HG03066 (cell line): ENCODE results near the gene NUCKS1.
"Not testable (repeated sequence)": the region's sequence is repeated elsewhere in the genome, so short reads cannot be mapped to it uniquely, and the experiment has no call there.

Experiments used
- ATAC-seq: cut with Tn5 transposase; IDR thresholded peaks from one replicate; pipeline ENCODE4 v1.9.1; 2021; ENCODE audit warnings: low read depth; ENCODE audit not compliant: unreplicated experiment

NUCKS1 gene

DNA sequence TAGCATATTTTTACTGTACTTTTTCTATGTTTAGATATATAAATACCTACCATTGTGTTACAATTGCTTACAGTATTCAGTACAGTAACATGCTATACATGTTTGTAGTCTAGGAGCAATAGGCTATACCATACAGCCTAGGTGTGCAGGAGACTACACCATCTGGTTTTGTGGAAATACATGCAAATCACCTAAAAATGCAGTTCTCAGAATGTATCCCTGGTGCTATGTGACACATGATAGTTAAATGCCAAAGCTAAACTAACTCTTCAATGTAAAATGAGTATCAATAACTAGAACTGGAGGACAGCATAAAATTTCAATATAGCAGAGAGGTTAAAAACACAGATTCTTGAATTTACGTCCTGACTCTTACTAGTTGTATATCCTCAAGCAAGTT, 14.8 kb downstream of the NUCKS1 start:
- ATAC-seq = no peak

DNA sequence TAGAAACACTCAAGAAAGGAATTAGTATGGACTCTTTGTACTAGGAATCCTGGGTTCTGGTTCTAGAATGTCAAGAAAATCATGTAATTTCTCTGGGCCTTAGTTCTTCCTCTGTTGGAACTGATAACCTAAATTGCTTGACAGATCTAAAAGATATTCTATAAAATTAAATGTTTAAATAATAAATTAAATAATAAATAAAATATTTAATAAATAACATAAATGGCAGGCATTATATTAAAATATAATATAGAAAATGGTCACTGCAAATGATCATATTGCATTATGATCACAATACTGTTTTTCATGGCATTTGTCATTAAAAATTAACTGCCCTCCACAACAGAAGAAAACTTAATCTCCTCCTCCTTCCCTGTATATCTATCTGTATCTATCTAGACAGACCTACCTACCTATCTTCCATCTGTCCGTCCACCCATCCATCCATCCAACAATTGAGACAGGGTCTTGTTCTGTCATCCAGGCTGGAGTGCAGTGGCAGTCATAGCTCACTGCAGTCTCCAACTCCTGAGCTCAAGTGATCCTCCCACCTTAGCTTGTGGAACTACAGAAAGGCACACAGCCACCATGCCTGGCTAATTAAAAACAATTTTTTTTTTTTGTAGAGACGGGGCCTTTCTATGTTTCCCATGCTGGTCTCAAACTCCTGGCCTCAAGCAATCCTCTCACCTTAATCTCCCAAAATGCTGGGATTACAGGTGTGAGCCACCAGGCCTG, 16.4 kb downstream of the NUCKS1 start:
- no peak for ATAC-seq

DNA sequence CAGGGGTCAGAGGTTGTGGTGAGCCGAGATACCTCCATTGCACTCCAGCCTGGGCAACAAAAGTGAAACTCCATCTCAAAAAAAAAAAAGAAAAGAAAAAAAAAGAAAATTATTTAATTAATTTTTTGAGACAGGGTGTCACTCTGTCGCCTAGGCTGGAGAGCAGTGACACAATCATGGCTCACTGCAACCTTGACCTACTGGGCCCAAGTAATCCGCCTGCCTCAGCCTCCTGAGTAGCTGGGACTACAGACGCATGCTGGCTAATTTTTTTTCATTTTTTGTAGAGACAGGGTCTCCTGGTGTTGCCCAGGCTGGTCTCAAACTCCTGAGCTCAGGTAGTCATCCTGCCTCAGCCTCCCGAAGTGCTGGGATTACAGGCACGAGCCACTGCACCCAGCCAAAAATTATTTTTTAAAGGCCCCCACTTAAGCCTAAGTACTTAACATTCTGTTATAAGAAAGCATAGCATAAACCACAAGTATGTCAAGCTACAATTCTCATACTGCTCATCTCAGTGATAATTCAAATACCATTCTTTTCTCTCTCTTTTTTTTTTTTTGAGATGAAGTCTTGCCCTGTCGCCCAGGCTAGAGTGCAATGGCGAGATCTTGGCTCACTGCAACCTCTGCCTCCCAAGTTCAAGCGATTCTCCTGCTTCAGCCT, 19.9 kb downstream of the NUCKS1 start:
- ATAC-seq = no peak

DNA sequence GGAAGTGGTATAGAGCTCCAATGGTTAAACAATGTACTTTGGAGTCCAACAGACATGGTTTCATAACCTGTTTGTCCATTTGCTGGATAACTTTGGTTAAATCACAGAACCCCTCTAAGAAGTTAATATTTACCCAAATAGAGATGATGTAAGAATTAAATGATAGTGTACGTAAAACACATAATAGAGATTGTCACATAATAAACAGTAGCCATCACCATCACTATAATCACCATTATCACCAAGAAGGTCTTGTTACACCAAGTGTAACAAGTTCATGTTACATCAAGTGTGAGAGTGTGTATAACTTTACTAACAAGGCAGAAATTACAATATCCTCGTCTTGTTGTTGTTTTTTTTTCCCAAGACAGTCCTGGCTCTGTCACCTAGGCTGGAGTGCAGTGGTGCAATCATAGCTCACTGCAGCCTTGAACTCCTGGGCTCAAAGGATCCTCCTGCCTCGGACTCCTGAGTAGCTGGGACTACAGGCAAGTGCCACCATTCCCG, 23.3 kb downstream of the NUCKS1 start:
- no peak for ATAC-seq

DNA sequence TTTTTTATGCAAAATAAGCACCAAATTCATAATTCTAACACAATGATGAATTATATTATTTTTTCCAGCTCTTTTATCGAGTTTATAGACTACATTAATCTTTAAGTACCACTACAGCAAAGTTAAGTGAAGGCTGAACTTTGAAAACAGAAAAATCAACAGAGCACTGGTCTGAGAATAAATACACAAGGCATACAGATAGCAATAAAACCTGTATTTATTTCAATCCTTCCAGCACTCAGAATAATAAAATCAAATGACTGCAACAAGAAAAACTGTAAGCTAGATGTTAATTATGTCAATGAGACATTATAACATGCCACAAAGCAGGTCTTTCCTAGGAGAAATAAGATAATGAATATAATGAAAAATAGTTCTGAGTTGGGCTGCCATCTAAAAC, 24.5 kb downstream of the NUCKS1 start:
- ATAC-seq = no peak

DNA sequence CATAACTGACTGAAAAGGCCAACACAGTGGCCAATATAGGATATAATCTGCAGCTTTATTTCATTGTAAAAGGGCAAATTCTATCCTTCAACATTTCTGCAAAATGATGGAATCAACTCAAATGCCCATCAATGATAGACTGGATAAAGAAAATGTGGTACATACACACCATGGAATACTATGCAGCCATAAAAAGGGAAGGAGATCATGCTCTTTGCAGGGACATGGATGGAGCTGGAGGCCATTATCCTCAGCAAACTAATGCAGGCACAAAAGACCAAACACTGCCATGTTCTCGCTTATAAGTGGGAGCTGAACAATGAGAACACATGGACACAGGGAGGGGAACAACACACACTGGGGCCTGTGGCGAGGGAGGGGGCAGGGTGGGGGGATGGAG, 29.2 kb downstream of the NUCKS1 start:
- ATAC-seq = not testable (repeated sequence)

DNA sequence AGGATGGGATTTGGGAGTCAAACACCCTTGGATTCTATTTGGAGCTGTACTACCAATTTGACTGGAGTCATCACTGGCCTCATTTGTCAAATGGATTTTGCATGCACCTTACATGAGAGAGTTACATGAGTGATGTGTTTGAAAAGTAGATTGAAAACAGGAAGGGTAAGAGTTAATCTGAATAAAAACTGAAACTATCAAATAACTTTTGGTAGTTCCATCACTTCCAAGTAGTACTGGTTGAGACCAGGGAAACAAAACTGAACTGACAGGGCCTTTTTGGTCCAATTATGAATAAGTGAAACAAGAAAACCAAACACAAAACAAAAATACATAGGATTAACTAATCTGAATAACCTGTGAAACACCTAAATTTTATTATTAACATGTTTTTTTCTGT, 30.2 kb downstream of the NUCKS1 start:
- no peak for ATAC-seq

DNA sequence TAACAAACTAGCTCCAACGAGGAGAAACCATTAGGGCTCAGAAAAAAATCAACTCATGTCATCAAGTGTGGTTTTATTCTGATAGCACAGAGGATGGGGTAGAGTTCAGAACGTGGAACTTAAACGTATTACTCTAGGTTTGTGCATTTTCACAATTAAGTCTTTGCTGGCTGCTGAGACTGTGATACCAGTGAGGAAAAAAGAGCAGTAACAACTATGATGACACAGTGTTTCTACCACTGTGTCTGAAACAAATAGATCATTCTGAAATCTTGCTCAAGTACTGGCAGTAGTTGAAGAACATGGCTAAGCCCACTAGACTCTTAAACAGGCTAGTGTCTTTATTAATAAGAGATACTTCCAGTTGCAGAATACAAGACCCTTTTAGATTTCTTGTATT, 31.0 kb downstream of the NUCKS1 start:
- no peak for ATAC-seq

DNA sequence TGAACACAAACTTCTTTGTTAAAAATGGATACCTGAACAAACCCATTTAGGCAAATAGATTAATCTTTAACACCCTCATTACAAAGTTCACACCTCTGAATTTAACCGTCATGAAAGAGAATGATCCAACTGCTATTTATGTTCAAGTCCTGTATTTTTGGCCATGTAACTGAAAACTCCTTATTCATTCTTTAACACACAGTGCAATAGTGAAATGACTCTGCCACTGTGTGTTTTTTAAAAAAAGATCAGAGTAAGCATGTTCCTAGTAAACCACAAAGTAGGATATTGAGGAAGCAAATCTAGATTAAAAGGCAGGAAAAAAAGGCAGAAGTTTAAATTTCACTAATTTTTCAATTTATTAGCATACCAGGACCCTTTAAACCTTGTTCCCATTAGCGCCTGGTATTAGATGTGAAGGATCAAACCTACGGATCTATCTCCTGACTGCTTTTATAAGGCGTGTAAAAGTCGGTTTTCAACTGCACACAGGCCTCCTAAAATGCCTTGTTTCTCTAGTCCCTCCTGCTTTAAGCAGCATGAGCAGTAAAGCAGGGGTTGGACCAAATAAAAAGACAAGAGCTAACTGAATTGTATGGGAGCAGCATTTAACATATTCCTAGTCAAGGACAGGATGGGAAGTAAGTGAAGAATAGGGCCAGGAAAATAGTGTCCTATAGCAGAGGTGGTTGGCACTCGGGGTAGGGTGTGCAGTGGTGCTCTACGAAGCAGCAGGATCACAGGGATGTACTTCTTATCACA, 33.4 kb downstream of the NUCKS1 start:
- no peak for ATAC-seq

DNA sequence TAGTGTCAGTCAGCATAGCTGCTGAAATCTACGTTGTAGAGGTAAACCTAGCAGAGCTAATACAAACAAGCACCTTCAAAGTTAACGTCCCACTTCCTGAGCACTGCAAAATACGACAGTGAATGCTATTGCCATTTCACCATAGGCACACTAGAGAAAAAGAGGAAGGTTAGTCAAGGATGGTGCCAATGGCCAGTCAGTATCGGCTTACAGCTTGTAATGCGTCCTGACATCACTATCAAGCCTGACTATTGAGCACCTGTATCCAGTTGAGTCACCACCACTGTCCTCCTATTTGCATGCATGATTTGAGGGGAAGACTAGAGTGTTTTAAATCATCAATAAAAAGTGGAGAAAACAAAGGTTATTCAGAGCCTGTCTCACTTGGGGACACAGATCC, 34.4 kb downstream of the NUCKS1 start:
- no peak for ATAC-seq

DNA sequence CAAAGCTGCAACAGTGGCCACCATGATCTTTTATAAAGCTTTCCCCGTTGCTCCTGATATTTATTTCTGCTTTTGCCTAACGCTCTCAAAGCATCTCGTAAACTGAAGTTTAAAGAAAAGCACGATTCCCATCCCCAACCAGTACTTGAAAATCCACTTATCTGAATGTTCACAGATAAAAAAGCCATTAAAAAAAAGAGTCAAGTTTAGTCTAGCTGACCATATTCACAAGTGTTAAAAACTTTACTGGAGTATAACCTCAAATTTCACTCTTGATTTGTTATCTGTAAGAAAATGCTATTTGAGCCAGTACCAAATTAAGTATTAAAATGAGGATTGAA, 35.1 kb downstream of the NUCKS1 start:
- ATAC-seq = no peak

DNA sequence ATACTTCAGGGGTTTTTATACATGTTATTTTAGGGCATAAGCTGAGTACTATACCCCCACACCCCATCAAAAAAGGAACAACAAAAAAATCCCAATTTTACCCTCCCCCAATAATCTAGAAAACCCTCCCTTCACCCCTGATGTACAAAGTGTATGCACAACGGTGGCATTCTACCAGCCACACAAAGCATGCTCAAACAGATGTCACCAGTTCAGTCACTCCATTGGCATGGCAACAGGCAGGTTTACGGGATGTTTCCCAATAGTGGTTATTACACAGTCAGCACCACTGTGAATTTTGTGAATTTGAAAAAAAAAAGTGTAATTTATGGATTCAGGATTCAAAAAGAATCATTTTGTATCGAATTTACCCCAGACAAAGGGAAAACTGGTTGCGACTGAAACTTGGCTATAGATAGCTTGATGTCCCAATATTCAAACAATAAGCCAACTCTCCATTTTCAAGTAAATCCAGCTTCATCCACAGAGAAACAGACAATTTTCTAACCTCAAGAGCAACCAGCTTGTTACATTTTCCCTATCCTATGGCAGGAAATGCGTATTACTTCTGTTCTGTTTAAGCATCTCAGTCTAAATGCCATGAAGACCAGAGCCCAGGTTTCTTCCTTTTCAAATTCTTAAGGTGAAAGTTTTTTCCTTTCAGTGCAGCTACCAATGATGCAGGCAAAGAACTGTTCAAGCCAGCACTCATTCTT, 35.6 kb downstream of the NUCKS1 start:
- ATAC-seq = no peak

DNA sequence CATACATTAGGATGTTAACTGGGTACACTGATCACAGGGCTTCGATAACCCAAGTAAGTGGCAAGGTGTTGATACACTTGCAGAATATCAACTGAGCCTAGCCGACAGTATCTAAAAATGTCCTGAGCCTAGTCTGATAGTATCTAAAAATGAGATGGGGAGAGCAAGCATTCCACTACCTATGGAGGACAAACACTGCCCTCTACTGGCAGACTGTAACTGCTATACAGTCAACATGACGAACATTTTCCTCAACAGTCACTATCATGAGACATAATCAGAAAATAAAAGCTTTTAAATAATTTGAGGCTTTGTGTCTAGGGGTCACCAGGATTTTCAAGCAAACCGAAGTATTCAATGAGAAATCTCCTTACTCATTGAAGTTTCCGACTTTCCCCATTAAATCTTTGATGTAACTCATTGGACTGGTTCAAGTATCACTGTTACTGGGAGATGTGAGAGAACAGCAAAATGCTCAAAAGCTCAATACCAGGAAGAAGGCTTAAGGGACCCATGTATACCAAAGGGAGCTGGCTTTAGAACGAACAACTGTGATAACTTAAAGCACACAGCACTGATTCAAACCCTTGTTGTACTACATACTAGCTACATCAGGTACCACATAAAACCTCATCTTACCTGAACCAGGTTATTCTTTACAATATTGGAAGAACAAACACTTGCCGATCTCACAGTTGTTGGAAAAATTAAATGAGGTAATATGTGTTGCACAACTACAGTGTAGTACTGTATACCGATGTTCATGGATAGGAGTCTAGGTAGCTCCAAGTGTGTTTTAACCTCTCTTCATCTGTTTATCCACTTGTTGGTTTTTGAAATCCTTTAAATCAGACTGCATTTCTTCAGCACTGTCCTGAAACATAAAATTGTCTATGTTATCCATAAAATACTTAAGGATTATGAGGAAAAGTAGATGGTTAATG, 38.6 kb downstream of the NUCKS1 start:
- ATAC-seq = no peak

DNA sequence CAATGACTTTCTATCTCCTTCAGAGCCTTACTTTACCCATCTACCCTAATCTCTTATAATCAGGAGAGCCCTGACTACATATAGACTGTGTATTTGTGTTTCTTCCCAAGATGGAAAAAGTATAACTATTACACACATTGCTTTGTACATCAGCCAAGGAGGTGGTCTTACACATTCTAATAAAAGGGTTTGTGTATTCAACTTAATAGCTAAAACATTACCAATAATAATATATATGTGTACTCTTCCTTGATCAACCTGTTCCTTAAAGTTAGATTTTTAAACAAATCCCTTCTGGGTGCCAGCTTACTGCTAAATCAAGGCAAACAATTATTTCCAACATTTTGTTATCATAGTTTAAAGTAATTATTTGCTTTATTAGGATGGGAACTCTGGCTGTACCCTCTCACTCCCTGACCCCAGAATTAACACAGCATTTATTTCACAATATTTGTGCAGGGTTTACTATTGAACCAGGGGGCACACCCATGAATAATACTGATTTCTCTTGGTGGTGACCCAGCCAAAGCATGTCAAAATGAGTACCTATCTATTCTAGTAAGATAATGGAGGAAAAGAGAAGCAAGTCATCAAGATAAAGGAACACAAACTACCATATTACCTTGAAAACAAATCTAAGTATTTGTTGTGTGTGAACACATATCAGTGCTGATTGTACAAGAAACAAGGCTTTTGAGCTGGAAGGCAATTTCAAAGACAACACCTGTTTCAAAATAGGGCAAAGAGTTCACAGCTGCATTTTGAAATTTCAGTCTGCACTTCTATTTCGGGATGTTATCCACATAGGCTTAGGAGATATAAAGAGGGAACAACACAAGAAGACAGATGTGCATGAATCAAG, 39.5 kb downstream of the NUCKS1 start:
- no peak for ATAC-seq

DNA sequence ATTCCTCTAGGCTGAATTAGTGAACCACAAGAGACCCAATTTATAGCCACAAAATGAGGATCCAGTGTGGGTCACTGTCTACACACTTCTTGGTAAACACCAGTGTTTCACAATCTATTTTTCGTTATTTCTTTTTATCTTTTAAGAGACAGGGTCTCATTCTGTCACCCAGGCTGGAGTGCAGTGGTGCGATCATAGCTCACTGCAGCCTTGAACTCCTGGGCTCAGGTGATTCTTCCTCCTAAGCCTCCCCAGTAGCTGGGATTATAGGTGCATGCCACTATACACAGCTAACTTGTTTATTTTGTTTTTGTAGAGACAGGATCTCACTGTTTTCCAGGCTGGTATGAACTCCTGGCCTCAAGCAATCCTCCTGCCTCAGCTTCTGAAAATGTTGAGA, 40.3 kb downstream of the NUCKS1 start:
- no peak for ATAC-seq

DNA sequence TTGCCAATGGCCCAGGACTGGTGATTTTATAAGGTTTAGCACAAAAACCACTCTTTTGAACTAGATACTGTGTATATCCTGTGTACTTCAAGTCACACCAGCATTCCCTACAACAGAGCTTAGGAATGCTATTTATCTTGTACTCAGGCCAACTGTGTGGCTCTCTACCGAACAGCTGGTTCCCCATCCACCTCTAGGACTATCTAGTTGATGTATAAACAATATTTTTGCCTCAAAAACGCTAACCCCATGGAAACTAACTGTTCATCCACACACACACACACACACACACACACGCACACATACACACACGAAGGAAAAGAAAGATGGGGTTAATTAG, 41.0 kb downstream of the NUCKS1 start:
- ATAC-seq = no peak

DNA sequence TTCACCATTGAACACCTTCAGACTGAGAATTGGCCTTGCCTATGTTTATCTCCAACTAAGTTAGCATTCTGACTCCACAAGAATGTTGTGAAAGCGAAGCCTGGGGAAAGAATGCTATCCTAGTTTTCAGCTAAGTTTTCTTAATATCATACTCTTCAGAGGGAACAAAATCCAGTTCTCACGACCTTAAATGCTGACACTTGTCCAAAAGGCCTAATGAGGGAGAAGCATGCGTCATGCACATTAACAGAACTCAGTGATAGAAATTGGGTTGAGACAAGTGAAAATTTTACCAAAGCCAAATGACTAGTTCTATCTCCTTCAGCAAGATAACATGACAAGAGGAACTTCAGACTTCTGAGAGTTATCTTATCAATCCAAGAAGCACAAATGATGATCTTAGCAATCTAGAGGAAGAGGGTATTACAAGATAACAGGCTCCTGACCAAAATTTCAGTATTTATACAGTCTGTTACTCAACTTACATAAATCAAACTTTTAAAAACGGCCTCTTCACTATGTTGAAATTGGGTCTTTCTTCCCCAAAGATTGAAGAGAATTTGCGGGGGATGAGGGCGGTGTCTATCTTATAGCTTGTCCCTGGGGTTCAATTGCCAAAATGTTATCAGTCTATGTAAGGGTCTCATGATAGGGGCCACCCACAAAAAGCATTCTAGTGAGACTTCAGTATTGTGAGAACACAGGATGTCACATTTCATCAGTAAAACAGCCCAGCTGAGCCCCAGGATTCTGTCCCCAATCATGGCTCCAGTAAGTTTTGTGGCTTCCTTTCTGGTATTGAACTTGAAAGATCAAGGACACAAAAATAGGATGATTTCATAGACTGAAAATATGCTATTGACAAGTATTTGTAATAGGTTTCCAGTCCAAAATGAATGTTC, 43.1 kb downstream of the NUCKS1 start:
- no peak for ATAC-seq

DNA sequence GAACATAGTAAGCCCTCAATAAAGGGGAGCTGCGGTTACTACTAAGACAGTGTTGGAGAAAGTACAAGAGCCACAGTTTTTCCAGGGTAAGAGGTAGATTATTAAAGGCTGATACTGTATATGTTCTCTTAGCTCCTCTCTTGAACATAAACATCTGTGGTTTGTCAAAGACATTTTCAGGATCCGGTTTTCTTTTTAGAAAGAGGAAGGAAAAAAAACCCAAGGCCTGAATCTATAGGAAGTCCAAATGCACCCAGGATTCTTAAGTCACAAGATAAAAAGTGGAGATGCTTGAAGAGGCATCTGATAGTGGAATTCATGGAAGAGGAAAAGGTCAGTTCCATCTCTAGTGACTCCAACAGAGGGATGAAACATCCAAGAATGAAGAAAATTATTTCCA, 45.1 kb downstream of the NUCKS1 start:
- no peak for ATAC-seq
